GM21526 (cell line): Measurements from ENCODE around the gene TMEM63A.
"Not testable (repeated sequence)": the region's sequence is repeated elsewhere in the genome, so short reads cannot be mapped to it uniquely, and the experiment has no call there.

Experiments
- ATAC-seq: cut with Tn5 transposase; IDR thresholded peaks from one replicate; pipeline ENCODE4 v1.9.1; 2021; ENCODE audit warnings: moderate library complexity; ENCODE audit not compliant: unreplicated experiment, low FRiP score

TMEM63A gene

GRCh38 chr1:225881959-225882693 is at the start of gene TMEM63A:
Gene TMEM63A, minus strand, starts transcription at chr1:225882380. Its CDS starts 4,800 bp downstream, at chr1:225877580.
- peak; percentile 72 for ATAC-seq

- ATAC-seq, result no peak
Observed at GRCh38 chr1:225931270-225932136, 49.3 kb upstream of the TMEM63A start.

GRCh38 chr1:225930566-225930965 is 48.4 kb upstream of the TMEM63A start:
- no peak for ATAC-seq

DNA sequence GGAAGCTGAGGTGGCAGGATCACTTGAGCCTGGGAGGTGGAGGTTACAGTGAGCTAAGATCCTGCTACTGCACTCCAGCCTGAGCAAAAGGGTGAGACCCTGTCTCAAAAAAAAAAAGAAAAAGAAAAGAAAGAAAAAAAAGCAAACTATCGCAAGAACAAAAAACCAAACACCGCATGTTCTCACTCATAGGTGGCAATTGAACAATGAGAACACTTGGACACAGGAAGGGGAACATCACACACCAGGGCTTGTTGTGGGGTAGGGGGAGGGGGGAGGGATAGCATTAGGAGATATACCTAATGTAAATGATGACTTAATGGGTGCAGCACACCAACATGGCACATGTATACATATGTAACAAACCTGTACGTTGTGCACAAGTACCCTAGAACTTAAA is 47.3 kb upstream of the TMEM63A start:
- not testable (repeated sequence) for ATAC-seq

DNA sequence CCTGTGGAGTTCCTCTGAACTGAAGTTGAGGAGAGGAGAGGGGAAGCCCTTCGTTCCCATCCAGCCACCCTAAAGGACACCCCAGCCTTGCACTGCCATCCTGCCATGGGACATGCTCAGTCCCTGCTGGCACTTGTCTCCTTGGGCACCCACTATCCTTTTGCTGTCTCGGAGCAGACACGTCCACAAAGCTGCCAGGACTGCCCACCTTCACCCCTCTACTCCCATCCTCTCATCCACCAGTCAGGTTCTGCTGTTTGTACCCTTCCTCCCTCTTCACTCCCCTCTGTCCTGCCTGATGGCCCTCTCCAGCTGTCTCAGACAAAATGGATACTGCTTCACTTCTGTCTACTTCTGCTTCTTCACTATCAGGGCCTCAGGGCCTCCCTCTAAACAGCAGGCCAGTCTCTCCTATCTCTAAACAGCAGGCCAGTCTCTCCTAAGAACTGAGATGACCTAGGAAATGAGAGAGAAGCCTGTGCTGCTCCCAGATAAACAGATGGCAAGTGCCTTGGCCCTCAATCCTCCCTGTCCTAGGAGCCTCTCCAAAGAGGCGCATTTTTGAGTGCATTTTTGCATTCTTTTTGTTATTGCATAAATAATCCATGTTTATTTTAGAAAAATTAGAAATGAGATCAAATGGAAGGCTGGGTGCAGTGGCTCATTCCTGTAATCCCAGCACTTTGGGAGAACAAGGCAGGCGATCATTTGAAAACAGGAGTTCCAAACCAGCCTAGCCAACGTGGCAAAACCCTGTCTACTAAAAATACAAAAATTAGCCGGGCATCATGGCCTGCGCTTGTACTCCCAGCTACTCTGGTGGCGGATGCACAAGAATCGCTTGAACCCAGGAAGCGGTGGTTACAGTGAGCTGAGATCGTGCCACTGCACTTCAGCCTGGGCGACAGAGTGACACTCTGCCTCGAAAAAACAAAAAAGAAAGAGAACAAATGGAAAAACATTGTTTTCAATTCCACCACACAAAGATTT is 46.3 kb upstream of the TMEM63A start:
- no peak for ATAC-seq

DNA sequence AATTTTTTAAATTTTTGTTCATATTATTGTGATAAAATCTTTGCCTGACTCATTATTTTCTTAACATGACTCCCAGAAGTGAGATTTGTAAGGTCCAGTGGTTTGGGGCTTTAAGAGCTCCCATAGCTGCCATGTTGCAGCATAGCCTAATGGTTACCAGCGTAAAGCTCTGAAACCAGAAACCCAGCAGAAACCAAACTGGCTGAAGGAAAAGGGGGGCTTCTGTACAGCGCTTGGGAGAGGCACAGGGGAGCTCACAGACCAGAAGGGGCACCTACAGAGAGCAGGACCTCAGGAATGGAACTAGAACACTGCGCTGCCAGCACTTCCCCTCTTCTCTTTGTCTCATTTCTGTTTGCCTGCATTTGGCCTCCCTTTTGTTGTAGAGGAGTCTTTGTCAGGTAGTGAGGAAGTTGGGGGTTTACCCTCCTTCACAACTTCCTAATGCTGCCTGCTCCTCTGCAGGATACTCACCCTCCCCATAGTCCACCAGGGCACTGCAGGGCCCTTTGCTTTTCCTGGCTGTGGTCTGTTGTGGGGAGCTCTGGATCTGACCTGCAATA is 44.5 kb upstream of the TMEM63A start:
- ATAC-seq, result no peak

DNA sequence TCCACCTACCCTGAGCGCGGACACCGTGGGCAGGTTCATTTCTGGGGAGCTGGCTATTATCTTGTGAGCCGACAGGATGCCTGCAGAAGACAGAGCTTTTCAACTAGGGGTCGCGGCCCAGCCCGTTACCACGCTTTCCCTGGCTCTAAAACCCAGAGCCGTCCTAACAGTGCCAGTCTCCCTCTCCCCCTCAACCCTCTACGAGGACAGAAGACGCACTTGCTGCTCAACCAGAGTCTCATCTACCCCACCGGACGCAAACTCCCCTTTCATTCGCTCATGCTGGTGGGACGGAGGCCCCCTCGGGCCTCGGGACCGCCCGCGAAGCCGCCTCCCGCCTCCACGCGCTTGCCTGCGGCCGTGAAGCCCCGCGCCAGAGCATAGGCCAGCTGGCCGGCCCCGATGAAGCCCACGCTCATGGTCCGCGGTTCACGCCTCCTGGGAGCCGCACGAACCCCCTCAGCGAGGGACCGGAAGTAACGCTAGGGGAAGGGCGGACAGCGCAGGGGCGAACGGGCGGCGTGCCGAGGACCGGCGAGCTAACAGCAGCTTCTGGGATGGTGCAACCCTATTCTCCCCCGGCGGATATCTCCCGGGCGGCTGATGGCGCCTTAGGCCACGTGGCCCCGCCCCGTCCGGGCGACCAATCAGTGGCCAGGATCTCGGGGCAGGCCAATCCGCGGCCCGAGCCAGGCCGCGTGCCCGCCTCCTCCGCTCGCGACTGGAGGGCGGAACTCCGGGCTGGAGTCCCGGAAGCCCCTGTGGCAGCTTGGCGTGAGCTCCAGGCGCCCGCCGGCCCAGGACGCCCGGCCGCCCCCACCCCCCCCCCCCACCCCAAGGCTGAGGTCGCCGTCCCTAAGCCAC is 41.7 kb upstream of the TMEM63A start, which contains the start of gene PYCR2:
Gene PYCR2 (minus strand): TSS at position 559 of the 864 bp plus-strand sequence. CDS start 140 bp downstream, at position 419.
- ATAC-seq, result peak; percentile 97

GRCh38 chr1:225923381-225923691 is 41.2 kb upstream of the TMEM63A start:
- no peak for ATAC-seq

DNA sequence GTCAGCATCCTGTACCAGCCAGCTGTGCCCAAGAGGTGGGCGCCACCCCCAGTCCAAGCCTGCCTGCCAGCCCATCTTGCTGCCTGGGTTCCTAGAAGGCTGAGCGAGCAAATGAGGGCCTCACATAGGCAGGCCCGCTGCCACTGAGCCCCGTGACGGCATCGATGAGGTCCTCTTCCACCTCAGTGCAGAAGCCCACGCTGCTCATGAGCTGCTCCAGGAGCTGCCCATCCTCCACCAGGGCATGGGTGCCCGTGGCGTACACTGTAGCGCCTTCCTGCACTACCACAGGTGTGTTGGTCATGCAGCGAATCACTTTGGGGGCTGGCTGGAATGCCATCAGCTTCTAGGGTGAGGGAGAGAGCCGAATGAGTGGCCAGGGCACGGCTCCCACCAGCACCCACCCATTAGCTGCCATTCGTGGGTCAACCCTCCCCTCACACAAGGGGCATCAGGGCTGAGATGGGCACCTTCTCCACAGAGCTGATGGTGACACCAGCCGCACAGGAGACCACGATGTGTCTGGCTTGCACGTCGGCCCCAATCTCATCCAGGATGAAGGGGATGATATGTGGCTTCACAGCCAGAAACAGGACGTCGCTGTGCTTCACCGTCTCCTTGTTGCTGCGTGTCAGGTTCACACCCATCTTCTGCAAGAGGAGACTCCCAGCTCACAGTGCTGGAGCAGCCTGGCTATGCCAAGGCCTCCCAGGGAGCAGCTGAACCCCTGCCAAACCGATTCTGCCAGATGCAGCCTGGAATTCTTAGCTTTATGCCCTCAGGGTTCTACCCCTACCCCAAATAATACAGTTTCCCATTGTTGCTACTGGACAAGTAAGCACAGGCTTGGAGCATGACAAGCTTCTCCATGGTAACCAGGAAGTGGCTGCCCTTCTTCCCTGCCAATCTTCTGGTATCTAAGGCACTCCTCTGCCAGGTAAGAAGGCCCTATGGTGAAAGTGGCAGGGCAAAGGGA is 39.8 kb upstream of the TMEM63A start:
- ATAC-seq, result no peak

- no peak for ATAC-seq
Observed at GRCh38 chr1:225919906-225920305, 37.7 kb upstream of the TMEM63A start.

GRCh38 chr1:225918280-225918679 is 36.1 kb upstream of the TMEM63A start:
- ATAC-seq, result no peak

- no peak for ATAC-seq
Observed at GRCh38 chr1:225917536-225917935, 35.4 kb upstream of the TMEM63A start.

DNA sequence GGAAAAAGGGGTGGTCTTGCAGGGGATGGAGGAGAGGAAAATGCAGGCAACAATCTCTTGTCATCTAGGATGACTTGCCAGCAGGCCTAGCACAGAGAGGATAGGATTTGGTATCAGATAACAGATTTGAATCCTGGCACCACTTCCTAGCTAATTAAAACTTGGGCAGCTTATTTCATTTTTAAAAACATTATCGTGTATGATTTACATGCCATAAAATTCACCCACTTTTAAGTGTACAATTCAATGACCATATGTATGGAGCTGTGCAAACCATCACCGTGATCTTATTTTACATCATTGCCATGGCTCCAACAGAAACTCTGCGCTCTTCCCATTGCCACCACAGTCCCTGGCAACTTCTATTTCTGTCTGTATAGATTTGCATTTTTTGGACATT is 34.9 kb upstream of the TMEM63A start:
- ATAC-seq, result no peak

DNA sequence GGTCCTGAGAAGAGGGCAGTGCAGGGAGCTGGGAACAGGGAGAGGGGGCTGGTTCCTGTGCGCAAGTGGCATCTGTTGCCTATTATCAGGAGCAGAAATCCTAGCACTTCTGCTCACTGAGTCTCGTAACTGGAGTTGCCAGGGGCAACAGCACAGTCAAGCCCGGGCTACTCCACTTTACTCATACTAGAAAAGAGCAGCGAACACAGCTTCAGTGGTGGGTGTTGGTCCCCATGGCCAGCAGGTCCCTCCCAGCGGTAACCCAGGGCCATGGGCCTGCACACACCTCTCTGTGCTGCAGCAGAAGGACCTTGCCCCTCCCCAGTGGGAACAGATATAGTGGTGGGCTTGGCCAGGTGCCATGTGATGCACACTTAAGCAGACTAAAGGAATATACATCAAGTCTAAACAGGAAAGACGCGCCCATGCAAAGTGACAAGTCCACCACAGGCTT is 33.4 kb upstream of the TMEM63A start:
- no peak for ATAC-seq

GRCh38 chr1:225914947-225915346 is 32.8 kb upstream of the TMEM63A start:
- no peak for ATAC-seq

DNA sequence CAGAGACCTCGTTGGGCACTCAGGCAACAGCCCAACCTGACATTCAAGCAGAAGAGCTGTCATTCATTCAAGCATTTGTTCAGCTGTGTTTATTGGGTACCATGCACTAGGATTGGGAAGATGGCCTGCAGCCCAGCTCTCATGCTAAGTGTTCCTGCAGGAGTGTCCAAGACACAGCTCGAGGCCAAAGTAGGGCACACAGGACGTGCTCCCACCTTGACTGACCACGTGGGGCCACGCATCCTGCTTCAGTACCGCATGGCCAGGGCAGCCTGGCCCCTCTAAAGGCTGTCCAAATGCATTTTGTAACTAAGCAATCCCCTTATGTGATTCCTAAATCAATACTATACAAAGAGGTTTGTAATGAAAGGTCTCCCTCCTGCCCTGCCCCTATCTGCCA is 32.2 kb upstream of the TMEM63A start:
- ATAC-seq, result no peak

DNA sequence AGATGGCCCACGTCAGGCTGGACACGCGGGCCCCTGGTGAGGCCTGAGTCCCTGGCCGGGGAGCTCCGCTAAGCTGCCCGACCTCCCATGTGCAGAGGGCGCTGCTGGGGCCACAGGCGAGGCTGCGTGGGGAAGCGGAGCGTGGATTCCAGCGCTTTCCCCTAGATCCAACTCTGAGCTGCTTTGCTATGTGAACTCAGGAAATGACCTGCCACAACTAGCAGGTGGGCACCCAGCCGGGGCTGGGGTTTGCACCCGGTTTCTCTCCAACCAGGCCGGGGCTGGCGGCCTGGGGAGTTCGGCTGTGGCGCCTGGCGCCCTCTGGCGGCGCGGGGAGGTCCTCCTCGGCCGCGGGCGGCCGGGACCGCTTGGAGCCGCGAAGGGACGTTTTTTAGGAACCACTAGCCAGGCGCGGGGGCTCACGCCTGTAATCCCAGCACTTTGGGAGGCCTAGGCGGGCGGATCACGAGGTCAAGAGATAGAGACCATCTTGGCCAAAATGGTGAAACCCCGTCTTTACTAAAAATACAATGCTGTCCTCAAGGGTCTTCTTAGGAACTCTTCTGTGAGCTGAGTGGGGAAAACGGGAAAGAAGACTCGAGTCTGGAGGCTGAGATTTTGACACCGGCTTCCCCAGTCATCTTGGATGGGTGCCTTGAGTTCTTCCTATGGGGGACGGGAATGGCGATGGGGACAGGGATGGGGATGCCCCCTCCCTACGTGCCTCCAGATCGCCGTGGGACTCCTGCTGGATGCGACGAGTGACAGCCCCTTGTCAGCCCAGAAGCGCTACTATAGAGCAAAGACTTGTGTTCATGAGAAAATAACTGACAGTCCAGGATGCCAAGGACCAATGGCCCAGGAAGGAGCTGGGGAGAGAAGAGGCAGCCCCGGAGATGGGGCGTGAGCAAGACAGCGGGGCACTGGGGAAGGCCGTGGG is 29.3 kb upstream of the TMEM63A start:
- peak; percentile 56 for ATAC-seq
